SK-N-SH treated with all-trans-retinoic acid at 6 μM for 48 hours (cell line): ENCODE data around the gene USP6NL.

Source experiments
- ATAC-seq: fragments of 200-7000 bp; cut with Tn5 transposase; 3 replicates; pipeline ENCODE4 v1.9.1; 2020; ENCODE audit warnings: mild to moderate bottlenecking, moderate library complexity
- ARNTL ChIP-seq: fragments of 450-650 bp; formaldehyde crosslinking; IDR thresholded peaks from 2 replicates; pipeline ENCODE4 v1.5.0; 2020; ENCODE audit warnings: low read depth, mild to moderate bottlenecking, moderate library complexity, borderline replicate concordance
- BACH2 ChIP-seq: fragments of 250-450 bp; sonication (Bioruptor Pico); IDR thresholded peaks from 2 replicates; pipeline ENCODE4 v1.9.0; 2021; ENCODE audit warnings: mild to moderate bottlenecking, borderline replicate concordance
- CSDC2 ChIP-seq: fragments of 250-450 bp; sonication (Bioruptor Pico); IDR thresholded peaks from 2 replicates; pipeline ENCODE4 v1.5.0; 2020; ENCODE audit warnings: mild to moderate bottlenecking, moderate library complexity
- CSRNP3 ChIP-seq: fragments of 250-450 bp; sonication (Bioruptor Pico); IDR thresholded peaks from 2 replicates; pipeline ENCODE4 v1.5.1; 2021; ENCODE audit warnings: mild to moderate bottlenecking, moderate library complexity
- ESRRG ChIP-seq: fragments of 250-450 bp; sonication (Bioruptor Pico); IDR thresholded peaks from 2 replicates; pipeline ENCODE4 v1.6.1; 2021; ENCODE audit warnings: mild to moderate bottlenecking
- GLIS3 ChIP-seq: fragments of 250-450 bp; sonication (Bioruptor Pico); IDR thresholded peaks from 2 replicates; pipeline ENCODE4 v1.5.0; 2020; ENCODE audit warnings: mild to moderate bottlenecking, moderate library complexity
- ISL1 ChIP-seq: fragments of 250-450 bp; sonication (Bioruptor Pico); IDR thresholded peaks from 2 replicates; pipeline ENCODE4 v2.1.2; 2022; ENCODE audit warnings: mild to moderate bottlenecking, moderate library complexity
- OSR1 ChIP-seq: fragments of 250-450 bp; sonication (Bioruptor Pico); IDR thresholded peaks from 2 replicates; pipeline ENCODE4 v1.8.0; 2022; ENCODE audit warnings: moderate library complexity, mild to moderate bottlenecking, inconsistent platforms
- POU6F1 ChIP-seq: fragments of 250-450 bp; sonication (Bioruptor Pico); IDR thresholded peaks from 2 replicates; pipeline ENCODE4 v1.8.0; 2021; ENCODE audit warnings: low read depth, mild to moderate bottlenecking, moderate library complexity, borderline replicate concordance
- PPARA ChIP-seq: fragments of 250-450 bp; sonication (Bioruptor Pico); IDR thresholded peaks from 2 replicates; pipeline ENCODE4 v1.5.0; 2020; ENCODE audit warnings: mild to moderate bottlenecking, borderline replicate concordance
- SNAI2 ChIP-seq: fragments of 250-450 bp; sonication (Bioruptor Pico); IDR thresholded peaks from 2 replicates; pipeline ENCODE4 v1.5.0; 2020; ENCODE audit warnings: mild to moderate bottlenecking, moderate library complexity
- TCF4 ChIP-seq: fragments of 250-450 bp; sonication (Bioruptor Pico); IDR thresholded peaks from 2 replicates; pipeline ENCODE4 v1.8.0; 2021; ENCODE audit warnings: mild to moderate bottlenecking, moderate library complexity, borderline replicate concordance
- TOX ChIP-seq: fragments of 250-450 bp; sonication (Bioruptor Pico); IDR thresholded peaks from 2 replicates; pipeline ENCODE4 v1.8.0; 2021; ENCODE audit warnings: mild to moderate bottlenecking, moderate library complexity, borderline replicate concordance
- TSHZ2 ChIP-seq: fragments of 250-450 bp; sonication (Bioruptor Pico); IDR thresholded peaks from 2 replicates; pipeline ENCODE4 v1.5.0; 2020; ENCODE audit warnings: mild to moderate bottlenecking, moderate library complexity
- ZC3H10 ChIP-seq: fragments of 250-450 bp; sonication (Bioruptor Pico); IDR thresholded peaks from 2 replicates; pipeline ENCODE4 v1.5.1; 2021; ENCODE audit warnings: mild to moderate bottlenecking, moderate library complexity
- ZFP3 ChIP-seq: fragments of 250-450 bp; sonication (Bioruptor Pico); IDR thresholded peaks from 2 replicates; pipeline ENCODE4 v1.5.0; 2020; ENCODE audit warnings: mild to moderate bottlenecking, moderate library complexity
- ZFP30 ChIP-seq: fragments of 450-650 bp; formaldehyde crosslinking; IDR thresholded peaks from 2 replicates; pipeline ENCODE4 v1.5.0; 2022; ENCODE audit warnings: mild to moderate bottlenecking, moderate library complexity
- ZNF565 ChIP-seq: fragments of 450-650 bp; formaldehyde crosslinking; conservative IDR thresholded peaks from 2 replicates; pipeline ENCODE4 v1.5.0; 2020; ENCODE audit warnings: low read depth, mild to moderate bottlenecking, moderate library complexity
- ZNF70 ChIP-seq: fragments of 450-650 bp; formaldehyde crosslinking; IDR thresholded peaks from 2 replicates; pipeline ENCODE4 v1.5.0; 2020; ENCODE audit warnings: mild to moderate bottlenecking, moderate library complexity
- TF ChIP-seq, protein P1 (sequence below): fragments of 250-450 bp; sonication (Bioruptor Pico); IDR thresholded peaks from 2 replicates; pipeline ENCODE4 v1.8.0; 2020; ENCODE audit warnings: mild to moderate bottlenecking, moderate library complexity, borderline replicate concordance
- TF ChIP-seq, protein P2 (sequence below): fragments of 250-450 bp; sonication (Bioruptor Pico); IDR thresholded peaks from 2 replicates; pipeline ENCODE4 v1.5.1; 2020; ENCODE audit warnings: low read depth, mild to moderate bottlenecking, moderate library complexity

USP6NL gene

DNA sequence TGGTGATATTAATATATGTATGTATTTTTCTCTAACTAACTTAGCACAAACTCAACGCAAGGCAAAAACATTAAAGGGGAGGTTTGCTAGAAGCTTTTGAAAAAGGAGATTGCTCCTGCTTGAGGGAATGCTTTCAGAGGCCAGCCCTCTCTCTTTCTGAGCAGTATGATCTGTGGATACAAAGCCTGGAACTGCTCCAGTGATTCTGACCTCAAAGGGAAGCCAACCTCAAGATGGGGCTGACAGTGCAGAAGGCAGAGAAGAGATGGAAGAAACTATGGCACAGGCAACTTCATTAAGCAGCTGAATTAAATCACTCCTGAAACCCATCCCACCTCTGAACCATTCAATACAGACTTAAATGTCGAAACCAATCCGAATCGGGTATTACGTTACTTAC is 102.4 kb downstream of the USP6NL start:
- no peak for ATAC-seq
- no peak for TF ChIP-seq BACH2 (CRISPR knock-in tag)
- no peak for TF ChIP-seq OSR1
- TF ChIP-seq ZFP3 (CRISPR knock-in tag) = no peak
- no peak for TF ChIP-seq PPARA
- no peak for TF ChIP-seq ISL1 (CRISPR knock-in tag)
- no peak for TF ChIP-seq ESRRG (CRISPR knock-in tag)
- TF ChIP-seq, protein P1, sequence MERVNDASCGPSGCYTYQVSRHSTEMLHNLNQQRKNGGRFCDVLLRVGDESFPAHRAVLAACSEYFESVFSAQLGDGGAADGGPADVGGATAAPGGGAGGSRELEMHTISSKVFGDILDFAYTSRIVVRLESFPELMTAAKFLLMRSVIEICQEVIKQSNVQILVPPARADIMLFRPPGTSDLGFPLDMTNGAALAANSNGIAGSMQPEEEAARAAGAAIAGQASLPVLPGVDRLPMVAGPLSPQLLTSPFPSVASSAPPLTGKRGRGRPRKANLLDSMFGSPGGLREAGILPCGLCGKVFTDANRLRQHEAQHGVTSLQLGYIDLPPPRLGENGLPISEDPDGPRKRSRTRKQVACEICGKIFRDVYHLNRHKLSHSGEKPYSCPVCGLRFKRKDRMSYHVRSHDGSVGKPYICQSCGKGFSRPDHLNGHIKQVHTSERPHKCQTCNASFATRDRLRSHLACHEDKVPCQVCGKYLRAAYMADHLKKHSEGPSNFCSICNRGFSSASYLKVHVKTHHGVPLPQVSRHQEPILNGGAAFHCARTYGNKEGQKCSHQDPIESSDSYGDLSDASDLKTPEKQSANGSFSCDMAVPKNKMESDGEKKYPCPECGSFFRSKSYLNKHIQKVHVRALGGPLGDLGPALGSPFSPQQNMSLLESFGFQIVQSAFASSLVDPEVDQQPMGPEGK (CRISPR knock-in tag) = no peak
- TF ChIP-seq CSDC2 (CRISPR knock-in tag) = no peak
- TF ChIP-seq, all 23 proteins: peak for 0

DNA sequence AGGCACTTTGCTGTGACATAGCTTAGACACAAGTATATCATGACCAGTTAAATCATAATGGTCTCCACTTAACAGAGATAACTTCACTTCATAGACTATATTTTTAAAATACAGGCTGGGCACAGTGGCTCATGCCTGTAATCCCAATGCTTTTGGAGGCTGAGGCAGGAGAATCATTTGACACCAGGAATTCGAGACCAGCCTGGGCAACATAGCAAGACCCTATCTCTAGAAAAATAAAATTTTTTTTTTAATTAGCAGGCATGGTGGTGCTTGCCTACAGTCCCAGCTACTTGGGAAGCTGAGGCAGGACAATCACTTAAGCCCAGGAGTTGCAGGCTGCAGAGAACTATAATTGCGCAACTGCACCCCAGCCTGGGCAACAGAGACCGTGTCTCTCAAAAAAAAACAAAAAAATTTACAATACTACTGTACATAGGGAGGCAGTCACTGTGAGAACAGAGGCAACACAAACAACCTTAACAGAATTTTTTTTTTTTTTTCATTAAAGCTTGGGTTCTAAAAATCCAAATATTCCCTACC is 105.1 kb downstream of the USP6NL start:
- TF ChIP-seq ZFP3 (CRISPR knock-in tag) (no peak), ZFP30 (no peak), TOX (CRISPR knock-in tag) (no peak), GLIS3 (CRISPR knock-in tag) (no peak), ARNTL (CRISPR knock-in tag) (no peak), ZNF565 (CRISPR knock-in tag) (no peak), ZC3H10 (CRISPR knock-in tag) (no peak), POU6F1 (no peak), CSDC2 (CRISPR knock-in tag) (no peak), TSHZ2 (CRISPR knock-in tag) (no peak), ISL1 (CRISPR knock-in tag) (no peak), TCF4 (no peak)
- TF ChIP-seq, protein P1 (CRISPR knock-in tag) = no peak
- ATAC-seq = no peak

GRCh38 chr10:11505639-11506038 is 105.8 kb downstream of the USP6NL start:
- no peak for ATAC-seq
- TF ChIP-seq ZNF70 (no peak), TOX (CRISPR knock-in tag) (no peak), ZC3H10 (CRISPR knock-in tag) (no peak), SNAI2 (CRISPR knock-in tag) (no peak), ESRRG (CRISPR knock-in tag) (no peak), GLIS3 (CRISPR knock-in tag) (no peak), OSR1 (no peak), ARNTL (CRISPR knock-in tag) (no peak), POU6F1 (no peak), CSDC2 (CRISPR knock-in tag) (no peak), ZFP30 (no peak), CSRNP3 (CRISPR knock-in tag) (no peak)
- TF ChIP-seq, protein P1 (CRISPR knock-in tag) = no peak
- TF ChIP-seq, protein P2, sequence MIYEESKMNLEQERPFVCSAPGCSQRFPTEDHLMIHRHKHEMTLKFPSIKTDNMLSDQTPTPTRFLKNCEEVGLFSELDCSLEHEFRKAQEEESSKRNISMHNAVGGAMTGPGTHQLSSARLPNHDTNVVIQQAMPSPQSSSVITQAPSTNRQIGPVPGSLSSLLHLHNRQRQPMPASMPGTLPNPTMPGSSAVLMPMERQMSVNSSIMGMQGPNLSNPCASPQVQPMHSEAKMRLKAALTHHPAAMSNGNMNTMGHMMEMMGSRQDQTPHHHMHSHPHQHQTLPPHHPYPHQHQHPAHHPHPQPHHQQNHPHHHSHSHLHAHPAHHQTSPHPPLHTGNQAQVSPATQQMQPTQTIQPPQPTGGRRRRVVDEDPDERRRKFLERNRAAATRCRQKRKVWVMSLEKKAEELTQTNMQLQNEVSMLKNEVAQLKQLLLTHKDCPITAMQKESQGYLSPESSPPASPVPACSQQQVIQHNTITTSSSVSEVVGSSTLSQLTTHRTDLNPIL (CRISPR knock-in tag) = no peak
